CD4-positive, alpha-beta T cell treated with Interleukin-2 at 100 ng/mL for 4 hours (primary cell): ENCODE results near the gene DHRS1.

Experiments used
- DNase-seq: peaks from one replicate; pipeline ENCODE4 v3.0.0-alpha.2; 2020; ENCODE audit warnings: low spot score

The DHRS1 gene

DNA sequence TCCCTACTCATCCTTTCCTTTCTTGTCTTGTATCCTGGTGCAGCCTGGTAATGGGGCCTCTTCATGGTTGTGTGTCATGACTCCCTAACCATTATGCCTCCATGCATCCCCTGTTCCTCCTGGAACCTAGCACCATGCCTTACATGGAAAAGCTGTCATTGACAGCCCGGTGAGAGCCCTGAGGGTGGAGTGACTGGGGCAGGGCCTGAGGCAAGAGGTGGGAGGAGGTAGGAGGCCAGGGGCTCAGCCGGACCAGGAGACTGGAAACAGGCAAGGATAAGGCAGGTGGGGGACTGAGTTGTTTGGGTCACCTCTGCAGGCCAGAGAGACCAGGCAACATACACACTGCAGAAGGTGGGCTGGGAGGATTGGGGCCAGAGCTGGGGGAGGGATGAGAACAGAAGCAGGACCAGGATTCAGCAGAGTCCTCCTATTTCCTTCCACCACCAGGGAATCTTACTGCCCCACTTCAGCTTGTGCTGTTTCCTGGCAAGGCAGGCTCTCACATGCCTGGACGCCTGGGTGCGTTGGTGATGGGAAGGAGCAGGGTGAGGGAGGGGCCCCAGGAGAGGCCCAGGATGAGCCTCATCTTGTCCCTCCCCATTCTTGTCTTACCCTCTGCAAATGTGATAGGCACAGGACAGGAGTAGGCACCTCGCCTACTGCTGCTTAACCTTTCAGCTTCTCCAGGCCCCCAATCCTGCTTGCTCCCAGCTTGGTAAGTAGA lies 10.1 kb upstream of the DHRS1 start, which contains the start of gene LTB4R2:
Gene LTB4R2 (plus strand): TSS at position 603 of the 727 bp plus-strand sequence. CDS start 525 bp downstream, outside the sequence.
- no peak for DNase-seq

DNA sequence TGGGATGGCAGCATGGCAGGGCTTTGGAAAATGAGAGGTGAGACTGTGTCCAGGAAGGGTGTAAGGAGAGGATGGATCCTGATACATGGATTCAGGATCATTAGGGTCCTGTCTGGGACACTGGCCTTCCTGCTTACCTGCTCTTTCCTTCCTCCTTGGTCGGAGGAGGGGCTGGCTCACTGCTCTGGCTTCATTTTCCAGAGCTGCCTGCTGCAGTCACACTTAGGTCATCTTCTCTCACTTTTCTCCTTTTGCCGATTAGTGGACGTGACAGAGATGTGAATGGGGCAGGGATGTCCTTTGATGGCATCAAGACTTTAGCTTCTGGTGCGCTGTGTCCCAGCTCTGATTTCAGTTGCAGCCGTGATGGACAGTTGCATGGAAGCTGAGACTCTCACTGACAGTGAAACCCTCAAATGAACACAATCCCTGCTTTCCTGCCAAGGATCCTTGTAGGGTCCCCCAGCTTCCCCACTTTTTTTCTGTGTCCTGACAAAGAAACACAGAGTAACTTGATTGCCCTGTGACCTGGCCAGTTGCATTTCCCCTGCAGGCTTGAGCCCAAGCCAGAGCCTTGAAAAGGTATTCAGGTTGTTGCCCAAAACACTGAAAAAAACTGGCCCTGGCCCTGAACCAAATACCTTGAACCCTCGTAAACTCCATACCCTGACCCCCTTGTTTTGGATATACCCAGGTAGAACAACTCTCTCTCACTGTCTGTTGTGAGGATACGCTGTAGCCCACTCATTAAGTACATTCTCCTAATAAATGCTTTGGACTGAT lies 9.0 kb upstream of the DHRS1 start:
- DNase-seq, result no peak

DNA sequence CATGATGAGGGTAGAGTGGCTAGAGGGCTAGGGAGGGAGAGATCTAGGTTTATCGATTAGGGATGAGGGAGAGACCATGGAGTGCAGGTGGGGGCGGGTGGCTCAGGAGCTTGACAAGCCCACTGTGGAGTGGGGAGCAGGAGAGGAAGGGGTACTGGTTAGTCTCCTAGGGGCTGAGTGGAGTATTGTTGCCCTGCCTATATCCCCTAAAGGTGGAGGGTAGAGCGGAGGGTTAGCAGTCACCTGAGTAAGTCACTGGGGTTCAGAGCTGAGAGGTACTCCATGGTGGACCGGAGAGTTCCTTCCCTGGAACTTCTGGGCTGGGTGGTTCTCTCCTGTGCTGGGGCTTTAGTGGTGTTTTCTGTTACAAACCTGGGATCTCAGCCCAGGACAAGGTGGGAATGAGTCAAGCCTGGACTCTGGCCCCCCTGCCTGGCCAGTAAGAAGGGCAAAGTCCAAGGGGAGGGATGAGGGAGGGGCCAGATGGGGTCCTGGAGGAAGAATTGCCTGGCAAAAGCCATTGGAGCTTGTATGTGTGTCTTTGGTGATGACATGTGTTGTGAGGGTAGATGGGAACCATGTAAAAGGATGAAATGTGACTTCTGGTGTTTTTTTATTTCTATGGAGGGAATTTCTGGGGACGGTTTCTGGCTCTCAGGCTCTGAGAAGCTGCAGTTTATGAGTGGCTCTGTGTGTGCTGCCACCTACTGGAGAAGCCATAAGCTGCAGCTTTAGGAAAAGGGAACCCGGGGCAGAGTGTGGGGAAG lies 8.2 kb upstream of the DHRS1 start, which contains the start of gene CIDEB:
Gene CIDEB (minus strand): TSS at position 403 of the 767 bp plus-strand sequence. CDS start 119 bp downstream, at position 284.
- DNase-seq, result peak; percentile 74

DNA sequence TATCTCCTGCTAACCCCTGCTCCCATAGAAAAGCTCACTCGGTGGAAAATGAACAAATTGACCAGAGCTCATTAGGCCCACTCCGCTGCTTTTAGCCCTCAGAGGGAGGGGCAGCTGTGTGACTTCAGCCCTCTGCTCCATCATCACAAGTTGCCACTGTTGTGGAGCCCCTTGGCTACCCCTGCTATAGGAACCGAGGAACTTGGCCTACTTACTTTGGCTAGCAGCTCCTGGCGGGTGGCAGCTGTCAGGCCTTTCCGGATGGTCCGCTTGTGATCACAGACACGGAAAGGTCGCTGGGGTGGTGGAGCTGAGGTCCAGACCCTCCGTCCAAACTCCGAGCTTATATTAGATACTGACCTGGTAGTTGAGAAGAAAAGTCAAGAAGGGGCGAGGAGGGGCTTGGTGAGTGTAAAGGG lies 7.6 kb upstream of the DHRS1 start:
- no peak for DNase-seq

DNA sequence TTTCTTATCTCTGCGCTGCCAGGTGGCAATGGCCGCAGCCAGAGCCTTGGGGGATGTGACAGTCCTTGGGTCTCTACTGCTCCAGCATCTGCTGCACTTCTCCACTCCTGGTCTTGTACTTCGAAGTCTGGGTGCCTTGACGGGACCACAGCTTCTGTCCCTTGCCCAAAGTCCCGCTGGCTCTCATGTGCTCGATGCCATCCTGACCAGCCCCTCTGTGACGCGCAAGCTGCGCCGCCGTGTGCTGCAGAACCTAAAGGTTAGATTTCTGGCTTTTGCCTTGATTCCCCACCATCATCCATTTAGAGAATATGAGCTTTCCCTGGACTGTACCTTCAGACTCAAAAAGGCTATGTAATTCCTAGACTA lies 4.4 kb upstream of the DHRS1 start:
- no peak for DNase-seq

DNA sequence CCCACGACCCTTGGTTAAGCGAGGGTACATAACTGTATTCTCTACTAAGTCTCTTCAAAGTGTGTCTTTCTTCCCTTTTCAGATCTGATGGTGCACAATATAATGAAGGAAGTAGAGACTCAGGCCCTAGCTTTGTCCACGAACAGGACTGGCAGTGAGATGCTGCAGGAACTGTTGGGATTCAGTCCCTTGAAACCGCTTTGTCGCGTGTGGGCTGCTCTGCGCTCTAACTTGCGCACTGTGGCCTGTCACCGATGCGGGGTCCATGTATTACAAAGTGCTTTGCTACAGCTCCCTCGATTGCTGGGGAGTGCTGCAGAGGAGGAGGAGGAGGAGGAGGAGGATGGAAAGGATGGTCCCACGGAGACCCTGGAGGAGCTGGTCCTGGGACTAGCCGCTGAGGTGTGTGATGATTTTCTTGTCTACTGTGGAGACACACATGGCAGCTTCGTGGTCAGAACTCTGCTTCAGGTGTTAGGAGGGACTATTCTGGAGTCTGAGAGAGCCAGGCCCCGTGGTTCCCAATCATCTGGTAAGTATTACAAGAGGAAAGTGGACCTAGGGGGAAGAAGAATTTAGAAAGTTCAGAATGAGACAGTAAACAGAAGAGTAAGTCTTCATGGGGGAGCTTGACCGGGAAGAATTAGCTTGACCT lies 873 bp upstream of the DHRS1 start:
- no peak for DNase-seq

DNA sequence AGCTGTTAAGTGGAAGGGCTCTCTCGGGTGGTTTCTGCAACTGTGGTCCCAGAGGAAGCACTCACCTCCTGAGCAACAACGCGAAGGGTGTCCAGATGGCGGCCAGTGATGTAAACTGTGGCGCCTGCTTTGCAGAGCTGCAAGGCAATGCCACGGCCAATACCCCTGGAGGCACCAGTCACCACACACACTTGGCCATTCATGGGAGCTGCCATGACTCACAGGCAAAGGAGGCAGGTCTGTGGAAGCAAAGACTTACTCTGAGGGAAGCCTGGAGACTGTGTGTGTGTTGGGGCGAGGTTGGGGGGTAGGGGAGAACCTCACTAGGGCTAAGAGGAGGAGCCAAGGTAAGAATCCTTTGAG lies 707 bp downstream of the DHRS1 start:
- no peak for DNase-seq

DNA sequence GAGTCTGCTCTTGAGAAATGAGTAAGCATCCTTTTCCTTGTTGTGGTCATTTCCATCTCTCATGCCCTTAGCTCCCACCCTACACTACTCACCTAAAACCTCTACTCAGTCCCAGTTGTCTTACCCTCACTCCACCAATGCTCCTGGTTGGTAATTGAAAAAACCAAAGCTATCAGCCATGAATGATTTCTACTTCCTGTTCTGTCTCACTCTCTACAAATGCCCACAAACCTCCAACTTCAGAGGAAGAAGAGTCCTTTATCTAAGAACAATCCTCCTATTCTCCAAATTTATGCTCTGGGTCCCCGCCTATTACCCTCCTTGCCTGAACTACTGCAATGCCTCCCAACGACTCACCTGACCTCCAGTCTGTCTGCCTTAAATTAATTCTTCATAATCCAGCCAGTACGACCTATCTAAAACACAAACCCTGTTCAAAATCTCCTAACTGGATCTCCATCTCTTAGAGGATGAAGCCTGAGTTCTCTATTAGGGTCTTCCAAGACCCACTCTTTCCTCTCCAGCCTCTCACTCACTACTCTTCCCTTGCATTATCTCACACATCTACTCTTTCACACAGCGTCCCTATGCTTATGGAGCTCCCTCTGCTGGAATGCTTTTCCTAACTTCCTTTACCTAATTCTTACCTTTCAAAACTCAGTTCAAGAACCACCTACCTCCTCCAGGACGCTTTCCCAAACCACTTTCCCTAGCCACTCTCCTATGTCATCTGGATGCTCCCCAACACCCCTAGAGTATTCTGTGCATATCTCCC lies 2.2 kb downstream of the DHRS1 start:
- DNase-seq, result no peak

DNA sequence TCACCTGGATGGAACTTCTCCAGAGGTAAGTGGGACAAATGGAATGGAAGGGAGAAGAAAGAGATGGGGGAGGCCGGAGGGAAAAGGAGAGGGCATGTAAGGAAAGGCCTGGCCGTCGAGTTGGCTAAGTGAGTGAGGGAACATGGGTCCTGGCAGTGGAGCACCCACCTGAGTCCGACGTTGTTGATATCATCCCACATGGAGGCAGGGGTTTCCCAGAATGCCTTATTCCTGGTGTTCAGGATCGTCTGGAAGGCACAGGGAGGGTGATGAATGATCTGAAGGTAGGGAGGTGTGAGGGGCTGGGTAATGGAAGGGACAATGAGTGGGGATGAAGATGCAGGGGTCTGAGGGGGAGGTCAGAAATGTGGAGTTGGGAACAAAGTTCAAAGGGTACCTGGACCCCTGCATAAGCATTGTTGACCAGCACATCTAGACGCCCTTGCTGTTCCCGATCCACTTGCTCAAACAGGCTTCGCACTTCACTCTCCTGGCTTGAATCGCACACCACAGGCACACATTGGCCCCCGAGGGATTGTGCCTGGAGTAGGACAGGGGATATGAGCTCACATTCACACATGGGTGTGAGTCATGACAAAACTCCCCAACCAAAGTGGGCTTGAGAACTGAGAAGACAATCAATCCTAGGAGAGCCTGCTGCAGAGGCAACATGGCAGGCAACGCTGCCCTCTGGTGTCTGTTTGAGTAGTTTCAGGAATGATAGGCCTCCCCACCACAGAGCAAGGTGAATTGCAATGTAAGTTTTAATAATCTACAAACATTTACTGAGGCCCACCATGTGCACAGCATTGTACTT lies 3.0 kb downstream of the DHRS1 start:
- peak; percentile 87 for DNase-seq

DNA sequence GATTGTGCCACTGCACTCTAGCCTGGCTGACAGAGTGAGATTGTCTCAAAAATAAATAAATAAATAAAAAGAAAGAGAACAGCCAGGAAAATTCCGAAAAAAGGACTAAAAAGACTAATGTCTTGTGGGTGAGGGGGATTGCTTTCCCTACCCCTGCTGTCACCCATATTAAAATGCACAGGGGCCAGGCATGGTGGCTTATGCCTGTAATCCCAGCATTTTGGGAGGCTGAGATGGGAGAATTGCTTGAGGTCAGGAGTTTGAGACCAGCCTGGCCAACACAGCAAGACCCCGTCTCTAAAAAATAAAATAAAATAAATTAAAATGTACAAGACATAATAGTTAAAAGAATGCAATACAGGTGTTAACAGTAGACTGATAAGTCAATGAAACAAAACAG lies 6.1 kb downstream of the DHRS1 start:
- DNase-seq, result no peak

DNA sequence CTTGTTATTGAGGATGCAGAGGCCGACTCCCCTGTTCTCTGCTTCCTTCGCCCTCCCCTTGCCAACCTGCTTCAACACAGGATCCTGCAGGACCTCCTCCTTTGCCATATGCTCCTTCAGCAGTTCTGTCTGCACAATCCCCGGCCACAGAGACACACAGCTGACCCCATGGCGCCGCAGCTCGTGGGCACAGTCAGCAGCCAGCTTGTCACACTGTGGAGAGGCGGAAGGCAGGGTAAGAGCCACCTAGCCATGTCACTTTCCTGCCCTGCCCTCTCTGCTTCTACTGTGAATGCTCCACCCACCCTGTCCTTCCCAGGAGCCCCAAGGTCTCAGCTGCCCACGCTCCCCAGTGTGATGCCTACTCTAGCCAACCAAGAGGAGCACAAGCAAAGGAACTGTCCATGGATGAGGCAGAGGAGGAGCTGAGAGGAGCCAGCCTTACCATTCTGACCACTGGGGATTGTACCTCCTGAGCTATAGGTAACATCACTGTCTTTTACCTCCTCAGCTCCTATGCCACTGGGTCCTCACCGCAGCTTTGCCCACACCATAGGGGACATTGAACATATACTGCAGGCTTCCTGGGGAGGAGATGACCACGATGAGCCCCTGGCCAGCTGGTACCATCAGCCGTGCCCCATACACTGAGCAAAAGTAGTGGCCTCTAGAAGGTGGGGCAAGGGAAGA lies 7.3 kb downstream of the DHRS1 start:
- DNase-seq, result no peak

DNA sequence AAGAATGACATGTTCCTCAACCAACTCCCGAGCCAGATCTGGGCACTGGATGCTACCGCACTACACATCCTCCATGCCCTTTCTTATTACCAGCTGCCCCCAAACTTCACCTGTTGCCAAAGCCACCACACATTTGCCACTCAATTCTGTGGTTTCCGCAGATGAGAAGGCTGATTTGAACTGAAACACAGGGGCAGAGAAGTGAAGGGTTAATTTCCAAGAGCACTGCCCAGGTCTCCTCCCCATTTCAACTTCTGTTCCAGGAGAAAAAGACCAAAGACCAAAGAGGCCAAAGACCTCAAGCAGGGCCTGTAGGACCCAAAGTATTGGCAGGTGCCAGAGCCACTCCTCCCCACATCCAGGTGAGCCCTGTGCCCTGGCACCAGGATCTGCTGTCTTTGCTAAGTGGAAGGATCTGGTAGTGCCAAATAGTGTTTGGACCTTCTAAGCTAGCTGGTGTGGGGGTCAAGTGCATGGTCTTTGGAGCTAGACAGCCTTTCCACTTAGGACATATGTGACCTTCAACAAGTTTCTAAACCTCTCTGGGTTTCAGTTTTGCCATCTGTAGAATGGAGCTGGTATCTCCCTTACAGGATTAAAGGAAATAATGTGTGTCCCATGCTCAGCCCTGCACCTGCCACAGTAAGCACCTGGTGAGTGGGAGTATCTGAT lies 8.0 kb downstream of the DHRS1 start:
- DNase-seq, result no peak

DNA sequence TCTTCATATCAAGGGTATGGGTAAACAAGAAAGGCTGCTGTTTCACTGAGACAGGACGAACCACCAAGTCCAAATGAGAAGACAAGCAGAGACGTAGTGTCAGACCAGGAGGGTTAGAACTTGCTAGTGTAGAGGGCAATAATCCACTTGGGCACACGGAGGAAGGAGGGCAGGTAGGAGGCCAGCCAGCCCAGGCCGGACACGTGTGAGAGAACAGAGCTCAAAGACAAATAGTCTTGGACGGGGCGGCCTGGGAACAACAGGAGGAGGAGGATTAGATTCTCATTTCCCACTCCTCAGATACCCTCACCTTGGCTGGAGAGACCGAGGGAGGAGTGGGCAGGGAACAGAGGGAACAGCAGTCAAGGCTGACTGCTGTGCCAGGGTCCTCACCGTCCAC lies 8.8 kb downstream of the DHRS1 start:
- DNase-seq, result no peak

DNA sequence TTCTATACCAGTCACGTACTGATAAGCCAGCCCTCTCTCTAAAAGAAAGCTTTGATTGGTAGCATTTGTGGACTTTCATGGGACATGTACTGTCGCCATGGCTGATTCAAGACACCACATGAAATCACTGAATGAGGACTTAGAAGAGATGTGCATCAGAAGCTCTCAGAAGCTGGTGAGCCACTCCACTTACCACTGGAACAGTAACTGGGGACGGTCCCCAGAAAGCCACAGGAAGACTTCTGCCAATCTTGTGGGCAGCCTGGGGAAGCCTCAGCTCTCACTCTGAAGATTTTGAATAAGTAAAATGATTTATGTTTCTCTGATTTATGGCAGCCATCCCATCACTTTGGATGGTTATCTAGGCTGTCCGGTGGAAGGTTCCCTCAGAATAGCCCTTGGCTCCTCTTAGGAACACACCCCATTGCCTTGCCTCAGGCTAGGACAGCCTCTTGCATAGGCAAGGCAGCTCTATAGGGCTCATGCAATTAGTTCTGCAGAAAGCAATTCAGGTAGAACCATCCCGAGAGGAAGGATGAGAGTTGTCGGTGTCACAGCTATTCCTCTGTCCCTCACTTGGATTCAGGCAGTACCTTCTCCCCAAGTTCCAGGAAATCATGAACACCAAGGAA lies 9.8 kb downstream of the DHRS1 start:
- DNase-seq, result no peak

DNA sequence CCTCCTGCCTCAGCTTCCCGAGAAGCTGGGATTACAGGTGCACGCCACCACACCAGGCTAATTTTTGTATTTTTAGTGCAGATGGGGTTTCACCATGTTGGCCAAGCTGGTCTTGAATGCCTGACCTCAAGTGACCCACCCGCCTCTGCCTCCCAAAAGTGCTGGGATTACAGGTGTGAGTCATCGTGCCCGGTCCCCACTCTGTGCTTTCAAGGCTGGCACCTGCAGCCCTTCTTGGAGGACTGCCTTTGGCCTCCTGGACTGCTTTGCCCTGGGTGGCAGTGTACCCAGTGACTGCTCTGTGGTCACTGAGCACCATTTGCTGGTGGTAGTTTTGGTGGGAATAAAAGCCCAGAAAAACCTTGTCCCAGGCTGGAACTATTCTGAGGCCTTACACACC lies 12.6 kb downstream of the DHRS1 start:
- DNase-seq, result no peak

DNA sequence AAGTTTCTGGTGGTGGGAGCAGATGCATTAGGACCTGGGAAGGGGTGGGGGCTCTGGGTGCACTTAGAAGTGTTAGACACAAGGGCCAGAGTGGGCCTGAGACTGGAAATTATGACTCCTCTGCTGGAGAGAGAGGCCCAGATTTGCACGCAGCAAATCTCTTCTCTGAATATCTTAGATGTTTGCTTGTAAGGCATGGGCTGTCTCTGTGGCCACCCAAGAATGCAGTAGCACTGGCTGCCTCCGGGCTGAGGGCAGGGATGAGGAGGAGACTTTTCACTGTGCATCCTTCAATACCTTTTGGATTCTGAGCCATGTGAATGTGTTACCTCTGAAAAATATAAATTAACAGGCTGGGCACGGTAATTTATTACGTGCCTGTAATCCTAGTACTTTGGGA lies 14.2 kb downstream of the DHRS1 start:
- no peak for DNase-seq

DNA sequence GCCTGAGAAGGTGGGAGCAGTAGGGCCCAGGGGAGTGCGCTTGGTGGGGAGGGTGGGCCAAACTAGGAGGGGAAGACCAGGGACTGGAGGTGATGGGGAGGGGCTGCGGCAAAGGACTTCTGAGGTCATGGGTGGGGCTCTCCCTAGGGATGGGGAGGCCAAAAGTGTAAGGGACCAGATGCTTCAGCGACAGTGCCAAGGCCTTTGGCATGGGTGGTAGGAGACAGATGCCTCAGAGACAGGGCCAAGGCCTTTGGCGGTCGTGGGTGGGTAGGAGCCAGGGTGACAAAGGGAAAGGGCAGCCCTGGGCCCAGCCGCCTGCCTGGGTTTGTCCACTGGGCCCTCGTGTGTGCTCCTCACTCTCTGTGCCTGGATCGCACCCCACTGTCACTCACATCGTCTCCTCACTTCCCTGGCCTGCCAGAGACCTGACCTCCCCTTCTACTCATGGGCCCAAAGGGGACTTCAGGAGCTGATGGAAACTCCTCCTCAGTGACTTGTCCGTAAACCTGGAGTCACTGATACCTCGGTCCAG lies 15.0 kb downstream of the DHRS1 start:
- DNase-seq, result no peak

DNA sequence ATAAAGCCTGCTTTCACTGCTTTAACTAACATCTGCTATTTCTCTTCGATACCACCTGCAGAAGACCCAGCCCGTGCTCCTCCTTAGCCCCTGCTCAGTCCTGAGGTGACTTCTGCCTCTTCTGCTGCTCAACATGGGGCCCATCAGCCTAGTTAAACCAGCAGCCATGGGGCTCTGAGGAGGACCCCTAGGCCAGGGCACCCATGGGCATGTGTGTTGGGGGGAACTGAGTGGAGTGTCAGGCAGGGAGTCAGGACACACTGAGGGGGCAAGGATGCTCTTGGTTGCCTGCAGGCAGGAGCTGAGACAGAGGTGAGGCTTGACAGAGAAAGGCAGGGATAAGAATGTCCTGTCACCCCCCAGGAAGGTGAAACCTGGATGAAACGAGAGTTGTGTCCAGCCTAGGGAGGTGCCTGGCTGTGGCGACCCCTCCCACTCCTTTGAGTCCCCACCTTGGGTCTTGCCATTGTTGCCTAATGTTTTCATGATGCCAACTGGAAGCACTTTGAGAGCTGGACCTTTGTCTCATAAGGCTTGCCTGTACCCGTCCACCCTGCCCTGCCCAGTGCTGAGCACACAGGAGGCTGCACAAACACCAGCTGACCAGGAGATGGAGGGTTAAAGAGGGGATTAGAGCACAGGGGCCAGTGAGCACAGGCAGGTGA lies 15.7 kb downstream of the DHRS1 start:
- DNase-seq, result no peak
